GM13976 (cell line): ENCODE data around the gene HMGXB3.

Experiments used
- DNase-seq: peaks from one replicate; pipeline ENCODE4 v3.0.0; 2012; ENCODE audit warnings: low spot score
- CTCF ChIP-seq: IDR thresholded peaks from 2 replicates; pipeline ENCODE4 v1.5.1; 2012; ENCODE audit warnings: borderline replicate concordance, mild to moderate bottlenecking; ENCODE audit not compliant: insufficient read depth; ENCODE audit errors: extremely low read depth, missing control alignments, control extremely low read depth
- in situ Hi-C: fragments of 300-500 bp; cut with MboI; formaldehyde crosslinking; loops from one replicate; pipeline ENCODE4 v1.12.0; 2022; ENCODE audit warnings: low sequenced_read_pairs, mixed read lengths, inconsistent platforms; ENCODE audit not compliant: unreplicated experiment

The HMGXB3 gene

GRCh38 chr5:149957855-149958254, 42.7 kb upstream of the HMGXB3 start:
- DNase-seq = no peak
- in situ Hi-C loops = no loop called here
- no peak for TF ChIP-seq CTCF

GRCh38 chr5:149959406-149960236, 40.9 kb upstream of the HMGXB3 start:
- peak; percentile 67 for DNase-seq
- in situ Hi-C loops = no loop called here
- TF ChIP-seq CTCF = peak; percentile 30

- DNase-seq = peak; percentile 98
- TF ChIP-seq CTCF = no peak
- in situ Hi-C loops = no loop called here
Measured at GRCh38 chr5:149960272-149961185, 40.0 kb upstream of the HMGXB3 start, which contains the start of gene SLC26A2. Gene SLC26A2, plus strand, starts transcription at chr5:149960758. Its CDS starts 16,895 bp downstream, at chr5:149977653.

- in situ Hi-C loops = no loop called here
- no peak for DNase-seq
- no peak for TF ChIP-seq CTCF
Measured at GRCh38 chr5:149961186-149961685, 39.3 kb upstream of the HMGXB3 start.

- TF ChIP-seq CTCF = peak; percentile 23
- in situ Hi-C loops = no loop called here
- no peak for DNase-seq
Measured at GRCh38 chr5:149961957-149962409, 38.6 kb upstream of the HMGXB3 start.

- TF ChIP-seq CTCF = no peak
- no peak for DNase-seq
- in situ Hi-C loops = no loop called here
Measured at GRCh38 chr5:149962601-149963300, 37.8 kb upstream of the HMGXB3 start.
